ENCODE measurements around the gene KCNAB3.
"Not testable (repeated sequence)": the region's sequence is repeated elsewhere in the genome, so short reads cannot be mapped to it uniquely, and the experiment has no call there.

The KCNAB3 gene

GRCh38 chr17:7929158-7930023 lies at the start of gene KCNAB3:
Gene KCNAB3 (minus strand): TSS chr17:7929856. CDS start chr17:7929435, 421 bp downstream.
- H3K27ac Mint-ChIP-seq, result no peak within 1 kb of the TSS
- peaks cover 37% of the 10 kb centered on the region for H3K4me1 Mint-ChIP-seq
- DNase-seq (no peak), ATAC-seq (no peak)
- H3K4me3 Mint-ChIP-seq, result peak within 1 kb of the TSS; percentile 90 to 99
- no peaks in the 10 kb centered on the region for H3K27me3 Mint-ChIP-seq
- no peaks in the 10 kb centered on the region for H3K9me3 Mint-ChIP-seq

- Mint-ChIP-seq H3K9me3 (peaks cover 11 to 19% of the 10 kb centered on the region in 2 donors), H3K4me3 (no peak overlapping the region), H3K4me1 (no peaks in the 10 kb centered on the region), H3K27me3 (no peaks in the 10 kb centered on the region), H3K27ac (no peak overlapping the region)
- ATAC-seq, result no peak
- DNase-seq, result no peak
Observed at GRCh38 chr17:7977805-7978204, 48.1 kb upstream of the KCNAB3 start.

GRCh38 chr17:7977039-7977438 lies 47.4 kb upstream of the KCNAB3 start:
- H3K9me3 Mint-ChIP-seq, result peaks cover 11 to 19% of the 10 kb centered on the region in 2 donors
- no peaks in the 10 kb centered on the region for H3K4me1 Mint-ChIP-seq
- ATAC-seq (no peak), DNase-seq (no peak)
- no peak overlapping the region for H3K4me3 Mint-ChIP-seq
- H3K27ac Mint-ChIP-seq, result no peak overlapping the region
- H3K27me3 Mint-ChIP-seq, result peaks cover under 1% of the 10 kb centered on the region

GRCh38 chr17:7974638-7975131 lies 45.0 kb upstream of the KCNAB3 start:
- peaks cover 11 to 19% of the 10 kb centered on the region in 2 donors for H3K9me3 Mint-ChIP-seq
- H3K4me1 Mint-ChIP-seq, result no peaks in the 10 kb centered on the region
- no peak for DNase-seq
- no peak for ATAC-seq
- H3K4me3 Mint-ChIP-seq, result no peak overlapping the region
- peaks cover 7% of the 10 kb centered on the region for H3K27me3 Mint-ChIP-seq
- H3K27ac Mint-ChIP-seq, result no peak overlapping the region

- H3K4me3 Mint-ChIP-seq, result no peak overlapping the region
- no peak for DNase-seq
Observed at GRCh38 chr17:7972131-7972785, 42.6 kb upstream of the KCNAB3 start.

GRCh38 chr17:7971651-7972050 lies 42.0 kb upstream of the KCNAB3 start:
- ATAC-seq (no peak), DNase-seq (no peak)
- H3K27ac Mint-ChIP-seq, result peak overlapping the region in 1 of 2 donors; percentile 65
- peaks cover 7% of the 10 kb centered on the region for H3K27me3 Mint-ChIP-seq
- peaks cover 11 to 19% of the 10 kb centered on the region in 2 donors for H3K9me3 Mint-ChIP-seq
- no peak overlapping the region for H3K4me3 Mint-ChIP-seq
- H3K4me1 Mint-ChIP-seq, result no peaks in the 10 kb centered on the region

More at GRCh38 chr17:7972131-7972785, 42.6 kb upstream of the KCNAB3 start:
- Mint-ChIP-seq H3K27me3 (peaks cover 7% of the 10 kb centered on the region), H3K27ac (no peak overlapping the region), H3K4me1 (no peaks in the 10 kb centered on the region), H3K9me3 (peaks cover 11 to 19% of the 10 kb centered on the region in 2 donors)
- no peak for ATAC-seq

GRCh38 chr17:7969433-7969832 lies 39.8 kb upstream of the KCNAB3 start:
- H3K27me3 Mint-ChIP-seq, result peaks cover 7% of the 10 kb centered on the region
- no peak for ATAC-seq

GRCh38 chr17:7967751-7968150 lies 38.1 kb upstream of the KCNAB3 start:
- ATAC-seq (no peak), DNase-seq (no peak)
- H3K9me3 Mint-ChIP-seq, result no peaks in the 10 kb centered on the region
- peaks cover 7% of the 10 kb centered on the region for H3K27me3 Mint-ChIP-seq
- peak overlapping the region in 1 of 2 donors; percentile 40 for H3K27ac Mint-ChIP-seq
- no peaks in the 10 kb centered on the region for H3K4me1 Mint-ChIP-seq
- H3K4me3 Mint-ChIP-seq, result no peak overlapping the region

More at GRCh38 chr17:7969433-7969832, 39.8 kb upstream of the KCNAB3 start:
- Mint-ChIP-seq H3K4me3 (no peak overlapping the region), H3K27ac (no peak overlapping the region), H3K4me1 (no peaks in the 10 kb centered on the region), H3K9me3 (peaks cover 3% of the 10 kb centered on the region in 2 donors)
- no peak for DNase-seq

- Mint-ChIP-seq H3K4me1 (no peaks in the 10 kb centered on the region), H3K9me3 (no peaks in the 10 kb centered on the region), H3K27me3 (peaks cover 18% of the 10 kb centered on the region), H3K27ac (no peak overlapping the region), H3K4me3 (no peak overlapping the region)
- no peak for ATAC-seq
- no peak for DNase-seq
Observed at GRCh38 chr17:7961421-7961820, 31.8 kb upstream of the KCNAB3 start.

- Mint-ChIP-seq H3K27me3 (peaks cover 18% of the 10 kb centered on the region), H3K4me3 (no peak overlapping the region), H3K27ac (no peak overlapping the region), H3K9me3 (no peaks in the 10 kb centered on the region), H3K4me1 (peaks cover 8% of the 10 kb centered on the region)
- DNase-seq, result no peak
- ATAC-seq, result no peak
Observed at GRCh38 chr17:7959503-7960253, 30.0 kb upstream of the KCNAB3 start.

- no peak for ATAC-seq
- H3K4me3 Mint-ChIP-seq, result no peak overlapping the region
- H3K27ac Mint-ChIP-seq, result no peak overlapping the region
Observed at GRCh38 chr17:7956228-7956965, 26.7 kb upstream of the KCNAB3 start.

GRCh38 chr17:7955414-7956227 lies 26.0 kb upstream of the KCNAB3 start:
- H3K4me1 Mint-ChIP-seq, result peaks cover 38% of the 10 kb centered on the region
- ATAC-seq, result no peak
- no peak for DNase-seq
- H3K9me3 Mint-ChIP-seq, result no peaks in the 10 kb centered on the region
- H3K4me3 Mint-ChIP-seq, result no peak overlapping the region
- peaks cover 3% of the 10 kb centered on the region for H3K27me3 Mint-ChIP-seq
- H3K27ac Mint-ChIP-seq, result peak overlapping the region in 1 of 2 donors; percentile 35

More at GRCh38 chr17:7956228-7956965, 26.7 kb upstream of the KCNAB3 start:
- Mint-ChIP-seq H3K9me3 (no peaks in the 10 kb centered on the region), H3K27me3 (peaks cover 11% of the 10 kb centered on the region), H3K4me1 (peaks cover 33% of the 10 kb centered on the region)
- no peak for DNase-seq

GRCh38 chr17:7953266-7953665 lies 23.6 kb upstream of the KCNAB3 start:
- not testable (repeated sequence) for H3K27ac Mint-ChIP-seq, DNase-seq, H3K4me3 Mint-ChIP-seq, H3K9me3 Mint-ChIP-seq, ATAC-seq, H3K27me3 Mint-ChIP-seq
- peaks cover 38% of the 10 kb centered on the region for H3K4me1 Mint-ChIP-seq

GRCh38 chr17:7951143-7951792 lies 21.6 kb upstream of the KCNAB3 start:
- Mint-ChIP-seq H3K9me3 (no peaks in the 10 kb centered on the region), H3K4me3 (peak overlapping the region; percentile 52 to 75), H3K27me3 (no peaks in the 10 kb centered on the region), H3K27ac (peak overlapping the region; percentile 83 to 92), H3K4me1 (peaks cover 38% of the 10 kb centered on the region)
- ATAC-seq, result peak; percentile 100
- DNase-seq, result peak; percentile 43 to 75

Measured in stimulated activated naive CD8-positive, alpha-beta T cell treated with anti-CD3 and anti-CD28 coated beads, Interleukin-15, amount 100 ng/mL, for 72 hours (primary cell).